LNCAP (cell line): Measurements from ENCODE around the gene UBN1.

ENCODE experiments used
- TF ChIP-seq, protein P1 (sequence below): fragments of 450-650 bp; IDR thresholded peaks from 2 replicates; pipeline ENCODE4 v1.5.1; 2017; ENCODE audit warnings: mild to moderate bottlenecking

Gene UBN1

DNA sequence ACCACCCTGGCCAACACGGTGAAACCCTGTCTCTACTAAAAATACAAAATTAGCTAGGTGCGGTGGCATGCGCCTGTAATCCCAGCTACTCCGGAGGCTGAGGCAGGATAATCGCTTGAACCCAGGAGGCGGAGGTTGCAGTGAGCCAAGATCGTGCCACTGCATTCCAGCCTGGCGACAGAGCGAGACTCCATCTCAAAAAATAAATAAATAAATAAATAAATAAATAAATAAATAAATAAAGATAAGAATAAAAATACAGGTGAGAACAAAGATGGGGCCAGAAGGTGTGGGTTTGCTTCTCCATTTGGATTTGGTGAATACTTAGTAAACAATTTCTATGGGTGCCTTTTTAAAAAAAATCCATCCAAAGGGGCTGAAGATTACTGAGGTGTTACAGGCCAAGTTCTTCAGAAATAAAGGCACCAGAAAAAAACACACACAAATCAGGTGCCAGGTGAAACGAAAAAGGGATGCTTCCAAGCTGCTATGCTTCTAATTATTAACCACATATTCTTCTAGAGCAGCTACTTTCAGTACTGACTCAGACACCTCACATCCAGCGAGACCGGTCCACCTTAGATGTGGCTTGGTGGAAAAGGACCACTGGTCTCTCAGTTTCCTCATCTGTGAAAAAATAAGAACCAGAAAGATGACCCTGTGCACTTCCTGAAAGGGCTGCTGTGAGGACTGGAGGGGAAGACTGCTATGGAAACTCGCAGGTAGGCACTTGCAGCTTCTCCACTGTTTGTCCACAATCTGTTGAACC is 9.4 kb upstream of the UBN1 start:
- TF ChIP-seq, protein P1, sequence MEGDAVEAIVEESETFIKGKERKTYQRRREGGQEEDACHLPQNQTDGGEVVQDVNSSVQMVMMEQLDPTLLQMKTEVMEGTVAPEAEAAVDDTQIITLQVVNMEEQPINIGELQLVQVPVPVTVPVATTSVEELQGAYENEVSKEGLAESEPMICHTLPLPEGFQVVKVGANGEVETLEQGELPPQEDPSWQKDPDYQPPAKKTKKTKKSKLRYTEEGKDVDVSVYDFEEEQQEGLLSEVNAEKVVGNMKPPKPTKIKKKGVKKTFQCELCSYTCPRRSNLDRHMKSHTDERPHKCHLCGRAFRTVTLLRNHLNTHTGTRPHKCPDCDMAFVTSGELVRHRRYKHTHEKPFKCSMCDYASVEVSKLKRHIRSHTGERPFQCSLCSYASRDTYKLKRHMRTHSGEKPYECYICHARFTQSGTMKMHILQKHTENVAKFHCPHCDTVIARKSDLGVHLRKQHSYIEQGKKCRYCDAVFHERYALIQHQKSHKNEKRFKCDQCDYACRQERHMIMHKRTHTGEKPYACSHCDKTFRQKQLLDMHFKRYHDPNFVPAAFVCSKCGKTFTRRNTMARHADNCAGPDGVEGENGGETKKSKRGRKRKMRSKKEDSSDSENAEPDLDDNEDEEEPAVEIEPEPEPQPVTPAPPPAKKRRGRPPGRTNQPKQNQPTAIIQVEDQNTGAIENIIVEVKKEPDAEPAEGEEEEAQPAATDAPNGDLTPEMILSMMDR: no peak

DNA sequence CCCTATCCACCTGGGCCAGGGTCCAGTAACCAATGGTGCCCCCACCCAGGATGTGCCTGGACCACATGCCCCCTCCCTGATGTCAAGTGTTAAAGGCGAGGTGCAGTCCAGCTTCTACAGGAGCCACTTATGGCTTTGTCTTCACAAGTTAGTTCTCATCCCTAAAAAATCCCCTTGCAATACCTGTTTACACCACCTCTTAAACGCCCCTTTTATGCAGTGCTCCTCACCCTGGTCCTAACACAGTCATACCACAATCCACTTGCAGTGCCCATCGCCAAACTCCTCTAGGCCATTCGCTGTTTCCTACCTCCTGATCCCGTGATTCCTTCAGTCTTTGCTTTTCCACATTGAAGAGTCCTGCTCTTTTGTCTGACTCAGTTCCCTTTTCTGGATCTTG is 7.3 kb upstream of the UBN1 start:
- TF ChIP-seq, protein P1: no peak

DNA sequence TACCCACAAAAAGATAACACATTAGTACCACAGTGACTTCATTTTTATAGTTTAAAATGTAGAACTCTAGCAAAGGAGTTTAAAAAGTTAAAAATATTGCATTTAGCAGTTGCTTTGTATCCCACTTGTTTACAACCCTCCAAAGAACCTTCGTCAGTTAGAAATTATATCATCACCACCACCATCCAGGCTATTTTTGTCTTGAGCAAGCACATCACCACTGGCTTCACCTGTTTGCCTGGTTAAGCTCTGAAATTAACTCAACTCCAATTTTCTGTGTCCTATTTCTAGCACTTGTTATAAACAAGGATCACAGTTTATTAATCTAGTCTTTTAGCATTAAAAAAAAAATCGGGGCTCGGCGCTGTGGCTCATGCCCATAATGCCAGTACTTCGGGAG is 6.3 kb upstream of the UBN1 start:
- TF ChIP-seq, protein P1: no peak

DNA sequence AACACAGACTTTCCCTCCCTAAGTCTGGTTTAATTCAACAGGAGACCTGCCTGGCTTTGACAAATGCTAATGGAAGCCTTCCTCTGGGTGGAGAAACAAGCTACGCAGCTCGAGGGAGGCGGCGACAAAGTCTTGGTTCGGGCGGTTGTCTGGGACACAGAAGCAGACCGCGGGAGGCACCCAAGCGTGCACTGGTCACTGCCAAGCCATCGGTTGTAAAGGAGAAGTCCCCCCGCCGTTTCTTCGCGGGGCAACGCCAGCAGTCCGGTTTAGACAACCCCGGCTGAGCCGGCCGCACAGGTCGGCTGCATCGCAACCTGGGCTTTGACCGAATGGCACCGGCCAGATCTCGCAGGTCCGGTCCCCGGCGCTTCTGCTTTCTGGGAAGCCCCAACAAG is 779 bp upstream of the UBN1 start:
- TF ChIP-seq, protein P1: no peak

DNA sequence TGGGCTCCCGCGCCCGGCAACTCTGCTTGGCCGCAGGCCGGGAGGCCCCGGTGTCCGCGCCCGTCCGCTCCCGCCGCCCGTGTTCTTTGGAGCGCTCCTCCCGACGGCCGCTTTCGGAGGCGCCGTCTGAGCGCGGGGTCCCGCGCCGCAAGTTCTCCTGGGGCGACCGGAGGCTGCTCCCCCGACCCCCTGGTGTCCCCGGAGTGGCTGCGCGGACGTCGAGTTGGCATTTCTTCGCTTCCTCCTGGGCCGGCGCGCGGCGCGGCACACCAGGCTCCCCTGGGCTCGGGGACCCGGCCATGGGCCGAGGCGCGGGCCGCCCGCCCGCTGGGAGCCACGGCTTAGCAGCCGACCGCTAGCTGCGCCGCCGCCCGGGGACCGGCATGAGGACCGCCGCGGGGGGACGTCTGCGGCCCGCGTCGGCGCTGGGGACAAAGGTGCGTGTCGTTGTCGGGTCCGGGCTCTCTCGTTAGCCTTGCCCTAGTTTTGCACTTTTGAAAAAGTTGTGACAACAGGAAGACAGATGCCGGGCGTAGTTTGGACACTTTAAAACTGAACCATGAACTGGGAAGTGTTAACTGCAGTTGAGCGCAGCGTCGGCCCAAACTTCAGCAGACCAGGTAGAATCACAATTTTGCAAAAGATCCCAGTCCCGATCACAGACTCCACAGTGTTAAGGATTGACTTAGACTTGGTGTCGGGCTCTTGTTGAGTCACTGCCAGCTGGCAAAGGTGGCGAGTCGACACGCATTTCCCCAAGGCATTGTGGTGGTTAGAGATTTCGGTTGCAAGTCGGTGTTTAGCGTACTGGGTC is 700 bp downstream of the UBN1 start:
- TF ChIP-seq, protein P1: no peak

DNA sequence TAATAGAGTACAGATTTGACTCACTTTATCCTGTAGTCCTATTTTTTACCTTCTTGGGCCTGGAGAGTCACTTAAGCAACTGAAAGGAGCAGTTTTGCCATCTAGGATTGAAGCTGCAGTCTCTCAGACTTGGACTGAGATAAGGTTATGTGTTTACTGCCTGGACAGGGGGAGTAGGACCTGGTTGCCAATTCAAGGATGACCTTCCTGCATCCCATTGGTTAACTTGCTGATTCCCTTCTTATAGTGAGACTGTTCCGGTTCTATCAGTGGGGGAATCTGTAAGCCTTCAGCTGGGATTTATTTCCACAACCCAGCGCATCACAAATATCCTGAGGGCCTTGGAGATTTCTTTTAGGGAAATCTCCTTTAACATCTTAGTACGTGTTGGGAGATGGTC is 2.9 kb downstream of the UBN1 start:
- TF ChIP-seq, protein P1: no peak

DNA sequence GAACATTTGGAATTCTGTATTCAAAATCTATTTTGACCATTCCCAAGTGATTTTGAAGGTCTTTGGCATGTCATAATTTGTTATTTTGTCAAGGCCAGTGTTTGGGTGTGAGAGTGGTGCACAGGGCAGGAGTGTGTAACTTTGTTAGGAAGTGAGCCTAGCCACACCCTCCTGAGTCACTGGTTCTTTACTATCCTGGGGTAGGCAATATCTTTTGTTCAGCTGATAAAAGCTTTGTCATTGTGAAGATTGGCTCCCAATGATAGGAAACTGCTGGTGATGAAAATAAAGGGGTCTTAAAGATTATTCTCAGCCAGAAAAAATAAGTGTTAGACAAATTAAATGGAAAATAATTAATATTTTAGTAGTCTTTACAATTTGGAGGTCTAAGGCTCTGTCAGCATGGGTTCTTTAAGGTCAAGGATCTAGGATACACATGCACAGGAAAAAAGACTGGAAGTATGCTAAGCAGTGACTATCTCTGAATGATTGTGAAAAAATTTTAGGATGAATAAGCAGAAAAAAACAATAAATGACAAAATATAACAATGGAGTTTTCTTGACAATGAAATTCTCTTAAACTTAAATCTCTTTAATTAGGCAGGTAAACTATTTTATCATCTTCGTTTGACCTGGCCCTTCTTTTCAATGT is 5.1 kb downstream of the UBN1 start:
- TF ChIP-seq, protein P1: no peak
